ENCODE results near the gene SLC11A2.
"Not testable (repeated sequence)": the region's sequence is repeated elsewhere in the genome, so short reads cannot be mapped to it uniquely, and the experiment has no call there.

The SLC11A2 gene

DNA sequence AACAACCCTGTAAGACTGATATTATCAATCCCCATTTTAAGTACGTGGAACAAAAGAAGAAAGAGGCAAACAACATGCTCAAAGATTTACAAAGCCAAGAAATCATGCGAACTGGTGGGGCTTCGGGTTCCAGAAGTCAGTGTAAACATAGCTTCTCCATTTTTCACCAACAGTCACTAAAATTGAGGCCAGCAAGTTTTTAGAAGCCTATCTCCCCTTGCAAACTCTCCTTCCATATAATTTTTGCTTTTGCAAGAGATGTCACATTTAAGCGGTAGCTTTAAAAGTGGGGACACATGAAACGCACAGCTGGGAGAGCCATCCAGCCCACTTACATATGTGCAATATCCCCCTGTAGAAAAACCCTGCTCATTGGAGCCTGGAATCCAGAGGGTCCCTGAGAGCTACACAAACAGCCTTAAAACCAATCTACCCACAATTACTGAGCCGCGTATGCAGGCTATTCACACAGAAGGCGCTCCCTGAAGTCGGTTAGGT lies 797 bp downstream of the SLC11A2 start:
- DNase-seq, result peak in 1 of 2 donors; percentile 24

DNA sequence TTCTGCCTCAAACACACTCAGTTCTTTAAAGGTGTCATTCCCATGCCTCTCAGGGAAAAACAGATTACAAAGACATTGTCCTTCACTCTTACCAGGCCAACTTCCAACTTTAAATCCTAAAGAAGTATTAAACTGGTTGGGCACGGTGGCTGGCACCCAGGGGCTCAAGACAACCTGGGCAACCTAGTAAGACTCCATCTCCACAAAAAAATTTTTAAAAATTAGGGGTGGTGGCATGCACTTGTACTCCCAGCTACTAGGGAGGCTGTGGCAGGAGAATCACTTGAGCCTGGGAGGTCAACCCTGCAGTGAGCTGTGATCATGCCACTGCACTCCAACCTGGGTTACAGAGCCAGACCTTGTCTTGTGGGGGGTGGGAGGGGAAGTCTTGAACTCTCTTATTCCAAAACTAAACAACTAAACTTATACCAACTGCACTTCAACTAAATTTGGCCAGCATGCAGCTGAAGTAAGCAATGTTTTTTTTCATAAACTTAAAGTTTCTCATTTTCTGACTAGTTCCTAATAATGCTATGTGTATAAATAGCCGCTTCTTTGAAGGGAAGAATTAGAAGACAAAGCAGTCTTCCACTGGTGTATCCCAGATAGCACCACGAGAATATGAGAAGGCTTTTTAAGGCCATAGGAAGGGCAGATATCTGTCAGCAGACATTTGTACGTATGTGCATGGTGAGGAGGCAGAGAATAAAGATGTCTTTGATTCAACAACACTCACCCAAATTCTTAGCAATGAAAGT lies 2.4 kb downstream of the SLC11A2 start:
- DNase-seq, result no peak

DNA sequence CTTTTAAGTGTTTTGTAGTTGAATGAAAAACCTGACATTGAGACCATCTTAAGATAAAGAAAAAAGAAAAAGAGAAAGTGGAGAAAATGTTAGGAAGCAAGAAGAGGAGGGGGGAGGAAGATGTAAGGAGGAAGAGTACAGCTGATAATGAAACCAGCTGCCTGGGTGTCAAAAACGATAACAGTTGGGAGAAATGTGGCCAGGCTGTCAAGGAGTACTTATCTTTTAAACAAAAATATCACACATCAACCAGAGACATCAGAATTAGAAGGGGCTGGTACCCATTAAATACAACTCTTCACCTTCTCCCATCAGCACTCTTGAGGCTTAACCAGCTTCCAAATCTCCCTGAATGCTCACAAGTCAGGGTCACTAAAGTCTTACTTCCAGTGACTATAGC lies 4.5 kb downstream of the SLC11A2 start:
- no peak for DNase-seq

- no peak for DNase-seq
Measured at GRCh38 chr12:51020448-51021182, 5.6 kb downstream of the SLC11A2 start.

- DNase-seq, result peak in 1 of 2 donors; percentile 24
Measured at GRCh38 chr12:51019927-51020326, 6.3 kb downstream of the SLC11A2 start.

DNA sequence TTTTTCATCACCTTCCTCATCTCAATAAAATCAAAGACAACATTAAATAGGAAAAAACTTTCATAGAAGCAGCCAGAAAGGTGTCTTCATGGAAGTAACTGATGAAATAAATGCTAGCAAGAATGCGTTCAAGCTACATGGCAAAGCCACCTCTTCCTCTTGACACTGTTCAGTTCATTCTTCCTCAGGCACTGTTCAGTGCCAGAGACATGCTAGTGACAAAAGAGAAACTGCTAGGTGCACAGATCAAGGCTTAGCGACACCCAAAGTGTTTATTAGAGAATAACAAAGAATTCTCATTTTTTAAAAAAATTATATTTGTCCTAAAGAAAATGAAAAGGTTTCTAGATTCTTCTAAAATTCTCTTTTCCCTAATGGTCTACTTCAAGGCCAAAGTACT lies 7.2 kb downstream of the SLC11A2 start:
- no peak for DNase-seq

- no peak for DNase-seq
Measured at GRCh38 chr12:51017452-51017851, 8.7 kb downstream of the SLC11A2 start.

DNA sequence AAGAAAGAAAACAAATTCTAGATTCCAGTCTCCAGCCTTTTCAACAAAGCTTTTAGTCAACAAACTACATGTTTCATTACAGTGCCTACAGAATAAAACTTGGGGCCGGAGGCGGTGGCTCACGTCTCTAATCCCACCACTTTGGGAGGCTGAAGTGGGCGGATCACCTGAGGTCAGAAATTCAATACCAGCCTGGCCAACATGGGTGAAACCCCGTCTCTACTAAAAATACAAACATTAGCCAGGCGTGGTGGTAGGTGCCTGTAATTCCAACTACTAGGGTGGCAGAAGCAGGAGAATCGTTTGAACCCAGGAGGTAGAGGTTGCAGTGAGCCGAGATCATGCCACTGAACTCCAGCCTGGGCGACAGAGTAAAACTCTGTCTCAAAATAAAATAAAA lies 11.7 kb downstream of the SLC11A2 start:
- DNase-seq, result not testable (repeated sequence)

GRCh38 chr12:51013441-51013840 lies 12.7 kb downstream of the SLC11A2 start:
- no peak for DNase-seq

DNA sequence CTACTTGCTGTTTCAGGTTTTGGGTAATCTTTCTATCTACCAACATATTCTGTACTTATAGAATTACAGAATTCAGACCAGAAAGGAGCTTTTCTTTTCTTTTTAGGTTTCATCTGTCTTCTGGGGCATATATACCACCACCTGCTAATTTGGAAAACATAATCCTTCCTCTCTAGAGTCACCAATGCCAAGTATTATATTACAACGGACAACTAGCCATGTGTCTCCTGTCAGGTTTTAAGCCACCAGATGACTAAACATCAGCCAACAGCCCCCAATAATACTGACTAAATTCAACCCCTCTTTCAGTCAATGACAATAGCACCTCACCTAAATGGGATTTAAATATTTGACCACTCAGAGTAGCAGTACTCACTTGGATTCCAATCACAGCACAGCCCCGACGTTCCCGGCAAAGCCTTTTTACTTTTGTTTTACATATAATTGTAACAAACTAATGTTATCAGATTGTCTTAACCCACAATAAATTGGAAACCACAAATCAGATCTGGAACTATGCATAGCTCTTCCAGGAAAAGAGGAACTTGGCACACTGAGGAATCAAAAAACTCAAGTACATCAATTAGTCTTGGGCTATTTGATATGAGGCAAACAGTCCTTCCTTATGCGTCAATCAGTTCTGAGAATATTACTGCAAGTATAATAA lies 13.5 kb downstream of the SLC11A2 start:
- DNase-seq, result peak in 1 of 2 donors; percentile 50

DNA sequence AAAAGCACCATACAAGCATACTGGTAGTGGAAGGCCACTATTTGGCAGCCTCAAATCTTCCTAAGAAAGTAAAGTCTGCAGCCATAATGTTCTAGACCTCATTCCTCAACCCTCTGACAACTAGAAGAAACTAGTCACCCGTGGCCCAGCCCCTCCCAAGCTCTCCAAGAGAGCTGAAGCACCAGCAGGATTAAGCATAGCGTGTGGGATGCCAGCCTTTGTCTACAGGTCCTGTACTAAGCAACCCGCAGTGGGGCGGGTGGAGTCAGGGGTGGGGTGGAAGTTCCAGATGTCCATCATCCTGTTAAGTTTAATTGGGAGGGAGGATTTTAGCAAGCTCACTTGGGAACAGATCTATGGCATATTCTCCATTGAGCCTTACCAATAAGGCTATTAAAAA lies 14.2 kb downstream of the SLC11A2 start:
- DNase-seq, result peak; percentile 31 to 53

GRCh38 chr12:51009056-51009440 lies 17.1 kb downstream of the SLC11A2 start:
- peak; percentile 95 to 97 for DNase-seq

DNA sequence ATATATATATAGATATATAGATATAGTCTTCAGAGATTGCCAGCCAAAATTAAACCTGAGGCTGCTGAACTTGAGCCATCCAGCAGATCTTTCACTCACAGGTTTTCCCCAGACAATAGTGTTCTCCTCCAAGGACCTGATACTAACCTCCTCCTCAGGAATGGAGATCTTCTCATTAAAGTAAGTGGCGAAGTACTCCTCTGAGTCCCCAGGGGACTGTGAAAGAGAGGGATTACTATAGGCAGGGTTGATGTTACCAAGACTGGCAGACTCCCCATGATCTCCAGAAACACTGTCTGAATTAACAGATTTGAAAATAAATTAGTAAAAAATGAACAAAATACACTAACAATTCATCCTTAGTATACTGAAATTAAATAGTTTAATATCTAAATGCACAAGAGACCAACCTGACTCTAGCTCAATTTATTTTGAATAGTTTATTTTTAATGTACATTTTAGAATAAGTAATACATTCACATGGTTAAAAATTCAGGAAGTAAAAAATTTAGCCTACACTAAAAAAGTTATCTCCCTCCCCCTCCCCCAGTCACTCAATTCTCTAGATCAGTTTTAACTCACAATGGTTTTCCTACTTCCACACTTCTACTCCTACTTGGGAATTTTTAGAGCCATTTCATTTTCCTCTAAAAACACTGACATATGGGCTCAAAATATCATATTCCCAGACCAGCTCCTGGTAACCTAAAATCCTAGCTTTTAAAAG lies 17.7 kb downstream of the SLC11A2 start:
- DNase-seq, result peak in 1 of 2 donors; percentile 2

DNA sequence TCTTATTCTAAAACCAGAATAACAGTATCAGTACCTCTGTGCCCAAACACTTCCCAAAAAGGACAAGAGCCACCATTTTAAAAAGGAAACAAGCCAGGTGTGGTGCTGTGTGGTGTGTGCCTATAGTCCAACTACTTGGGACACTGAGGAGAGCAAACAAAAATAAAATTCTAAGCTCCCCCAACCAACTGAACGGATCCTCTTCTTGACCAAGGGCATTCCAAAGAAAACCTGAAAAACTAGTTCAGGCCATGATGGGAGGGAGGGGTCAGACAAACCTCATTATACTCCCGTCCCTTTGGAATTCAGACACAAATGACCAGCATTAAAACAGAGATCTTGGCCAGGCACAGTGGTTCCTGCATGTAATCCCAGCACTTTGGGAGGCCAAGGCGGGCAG lies 20.5 kb downstream of the SLC11A2 start:
- no peak for DNase-seq

DNA sequence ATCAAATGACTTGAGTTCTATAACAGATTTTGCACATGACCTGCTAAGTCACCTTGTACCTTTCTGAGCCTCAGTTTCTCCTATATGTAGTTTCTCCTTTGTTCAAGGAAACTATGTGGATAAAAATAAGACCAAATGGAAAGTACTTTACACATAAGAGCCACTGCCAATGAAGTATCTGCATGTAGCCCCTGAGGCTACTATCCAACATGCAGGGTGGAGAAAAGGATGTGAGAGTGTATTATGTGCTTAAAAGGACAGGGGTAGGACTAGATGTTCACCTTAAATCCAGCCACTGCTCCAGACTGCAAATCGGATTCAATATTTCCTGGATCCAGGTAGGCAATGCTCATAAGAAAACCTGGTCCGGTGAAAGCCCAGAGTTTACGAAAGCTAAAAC lies 21.2 kb downstream of the SLC11A2 start:
- DNase-seq, result no peak

DNA sequence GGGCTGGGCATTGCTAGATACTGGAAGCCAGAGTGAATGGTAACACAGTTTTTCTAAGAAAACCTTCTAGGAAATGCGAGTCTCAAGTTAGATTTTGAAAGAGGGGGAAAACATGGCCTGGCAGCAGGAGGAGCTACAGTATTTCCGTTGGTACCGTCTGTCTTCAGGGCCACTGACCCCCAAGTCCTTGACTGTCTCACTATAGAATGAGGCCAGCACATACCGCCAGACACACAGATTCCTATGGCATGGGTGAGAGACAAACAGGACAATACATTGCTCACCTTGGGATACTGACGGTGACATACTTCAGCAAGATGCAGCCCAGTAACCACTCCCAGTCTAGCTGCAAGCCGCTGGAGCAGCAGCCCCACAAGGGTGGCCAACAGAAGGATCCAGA lies 21.7 kb downstream of the SLC11A2 start:
- no peak for DNase-seq

- DNase-seq, result no peak
Measured at GRCh38 chr12:51001799-51002198, 24.4 kb downstream of the SLC11A2 start.

- no peak for DNase-seq
Measured at GRCh38 chr12:51000245-51000644, 25.9 kb downstream of the SLC11A2 start.

DNA sequence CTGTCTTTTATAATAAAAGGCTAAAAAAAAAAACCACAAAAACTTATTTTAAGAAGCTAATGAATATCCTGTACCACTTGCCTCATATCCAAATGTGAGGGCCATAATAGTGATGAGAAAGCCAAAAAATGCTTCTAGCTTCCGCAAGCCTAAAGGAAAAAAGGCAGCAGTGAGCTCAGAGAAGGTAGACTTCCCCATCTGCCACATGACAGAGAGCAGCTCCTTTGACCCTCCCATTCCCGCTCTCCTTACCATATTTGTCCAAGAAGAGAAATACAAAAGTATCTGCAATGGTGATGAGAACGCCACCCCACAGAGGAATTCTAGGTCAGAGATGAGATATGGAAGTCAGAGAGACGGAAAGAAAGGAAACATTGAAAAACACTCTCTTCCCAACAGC lies 27.1 kb downstream of the SLC11A2 start:
- DNase-seq, result peak; percentile 45 to 46

GRCh38 chr12:50992819-50993218 lies 33.4 kb downstream of the SLC11A2 start:
- DNase-seq, result no peak

GRCh38 chr12:50991291-50991690 lies 34.9 kb downstream of the SLC11A2 start:
- no peak for DNase-seq

DNA sequence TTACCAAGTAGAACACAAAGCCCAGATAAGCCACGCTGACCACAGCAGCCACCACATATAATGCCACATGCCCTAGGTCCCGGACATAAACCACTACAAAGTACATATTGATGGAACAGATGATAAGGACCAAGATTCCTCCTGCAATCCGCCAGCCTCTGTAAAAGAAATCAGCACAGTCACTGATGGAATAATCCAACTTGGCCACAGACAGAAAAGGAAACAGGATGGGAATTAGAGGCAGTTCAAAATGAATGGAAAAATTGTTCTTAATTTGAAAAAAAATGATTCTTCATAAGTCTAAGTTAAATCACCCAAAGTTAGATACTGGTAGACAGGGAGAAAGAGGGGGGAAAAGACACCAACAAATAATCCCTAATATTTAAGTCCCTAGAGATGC lies 35.4 kb downstream of the SLC11A2 start:
- no peak for DNase-seq
